ENCODE results near the gene GPC5. TPM values are rescaled to one million over a fixed set of nuclear protein-coding genes. Genes with fewer than 3 reads are reported as not detected.

Gene GPC5
- total RNA-seq, 1 donor from 2014 or later, result 0.07 TPM

GRCh38 chr13:91891141-91891540 is 492.7 kb downstream of the GPC5 start:
- no peak overlapping the region for H3K4me3 ChIP-seq
- TF ChIP-seq EZH2phosphoT487 (IDR thresholded peaks at IDR 0.05) (no peak), EZH2 (IDR thresholded peaks at IDR 0.05) (no peak), CTCF (IDR thresholded peaks at IDR 0.05) (no peak)
- no peaks in the 10 kb centered on the region for H3K79me2 ChIP-seq (ENCODE audit: low read depth)
- H2AFZ ChIP-seq (replicated peaks), result no peak overlapping the region
- DNase-seq (ENCODE audit: low spot score), result no peak
- H3K36me3 ChIP-seq, result no peaks in the 10 kb centered on the region
- Mint-ChIP-seq H3K9me3 (no peaks in the 10 kb centered on the region), H3K4me3 (no peak overlapping the region), H3K36me3 (no peaks in the 10 kb centered on the region), H3K4me1 (peaks cover 2% of the 10 kb centered on the region), H3K27ac (no peak overlapping the region), H3K27me3 (ENCODE audit: insufficient read depth, low read depth) (peaks cover 2% of the 10 kb centered on the region)
- H3K4me1 ChIP-seq, result no peaks in the 10 kb centered on the region
- no peaks in the 10 kb centered on the region for H3F3A ChIP-seq (ENCODE audit: low read depth)
- H3K9me3 ChIP-seq (ENCODE audit: low read depth), result no peaks in the 10 kb centered on the region
- H3K27me3 ChIP-seq, result no peaks in the 10 kb centered on the region
- no peaks in the 10 kb centered on the region for H4K20me1 ChIP-seq (ENCODE audit: low read depth)
- H3K9ac ChIP-seq, result no peak overlapping the region
- no peak overlapping the region for H3K27ac ChIP-seq
- H3K4me2 ChIP-seq, result no peak overlapping the region

- no peaks in the 10 kb centered on the region for H3K27me3 ChIP-seq
- H3K4me3 Mint-ChIP-seq, result no peak overlapping the region
- H3K9me3 Mint-ChIP-seq, result no peaks in the 10 kb centered on the region
- no peak overlapping the region for H2AFZ ChIP-seq (replicated peaks)
- no peaks in the 10 kb centered on the region for H3K36me3 ChIP-seq
- H3K9me3 ChIP-seq (ENCODE audit: low read depth), result no peaks in the 10 kb centered on the region
- H3K4me1 ChIP-seq, result no peaks in the 10 kb centered on the region
- H3K27me3 Mint-ChIP-seq (ENCODE audit: insufficient read depth, low read depth), result no peaks in the 10 kb centered on the region
- no peaks in the 10 kb centered on the region for H3K36me3 Mint-ChIP-seq
- DNase-seq (ENCODE audit: low spot score), result no peak
- H3K79me2 ChIP-seq (ENCODE audit: low read depth), result no peaks in the 10 kb centered on the region
- no peaks in the 10 kb centered on the region for H3F3A ChIP-seq (ENCODE audit: low read depth)
- no peak overlapping the region for H3K4me3 ChIP-seq
- H3K4me1 Mint-ChIP-seq, result peaks cover 2% of the 10 kb centered on the region
- TF ChIP-seq EZH2phosphoT487 (IDR thresholded peaks at IDR 0.05), result no peak
- no peak for TF ChIP-seq CTCF (IDR thresholded peaks at IDR 0.05)
- TF ChIP-seq EZH2 (IDR thresholded peaks at IDR 0.05), result no peak
- no peak overlapping the region for H3K27ac ChIP-seq
- no peak overlapping the region for H3K27ac Mint-ChIP-seq
- H3K4me2 ChIP-seq, result no peak overlapping the region
- no peaks in the 10 kb centered on the region for H4K20me1 ChIP-seq (ENCODE audit: low read depth)
- no peak overlapping the region for H3K9ac ChIP-seq
These were observed 494.6 kb downstream of the GPC5 start for GRCh38 chr13:91893040-91893439.

- DNase-seq (ENCODE audit: low spot score), result no peak
- H3K4me1 Mint-ChIP-seq, result no peaks in the 10 kb centered on the region
- Histone ChIP-seq H3K9me3 (ENCODE audit: low read depth) (no peaks in the 10 kb centered on the region), H3K27me3 (no peaks in the 10 kb centered on the region), H3K4me2 (no peak overlapping the region), H3F3A (ENCODE audit: low read depth) (no peaks in the 10 kb centered on the region), H3K79me2 (ENCODE audit: low read depth) (no peaks in the 10 kb centered on the region), H3K4me3 (no peak overlapping the region), H3K27ac (no peak overlapping the region), H3K36me3 (no peaks in the 10 kb centered on the region), H3K9ac (no peak overlapping the region), H3K4me1 (no peaks in the 10 kb centered on the region), H2AFZ (replicated peaks) (no peak overlapping the region), H4K20me1 (ENCODE audit: low read depth) (no peaks in the 10 kb centered on the region)
- no peaks in the 10 kb centered on the region for H3K27me3 Mint-ChIP-seq (ENCODE audit: insufficient read depth, low read depth)
- TF ChIP-seq EZH2 (IDR thresholded peaks at IDR 0.05) (no peak), CTCF (IDR thresholded peaks at IDR 0.05) (no peak), EZH2phosphoT487 (IDR thresholded peaks at IDR 0.05) (no peak)
- H3K9me3 Mint-ChIP-seq, result no peaks in the 10 kb centered on the region
- no peaks in the 10 kb centered on the region for H3K36me3 Mint-ChIP-seq
- H3K27ac Mint-ChIP-seq, result no peak overlapping the region
- H3K4me3 Mint-ChIP-seq, result no peak overlapping the region
These were observed 495.9 kb downstream of the GPC5 start for GRCh38 chr13:91894316-91894715.
